GM21786 (cell line): ENCODE measurements around the gene CDADC1.

Source experiments
- ATAC-seq: cut with Tn5 transposase; IDR thresholded peaks from one replicate; pipeline ENCODE4 v1.9.1; 2021; ENCODE audit not compliant: unreplicated experiment

The CDADC1 gene

DNA sequence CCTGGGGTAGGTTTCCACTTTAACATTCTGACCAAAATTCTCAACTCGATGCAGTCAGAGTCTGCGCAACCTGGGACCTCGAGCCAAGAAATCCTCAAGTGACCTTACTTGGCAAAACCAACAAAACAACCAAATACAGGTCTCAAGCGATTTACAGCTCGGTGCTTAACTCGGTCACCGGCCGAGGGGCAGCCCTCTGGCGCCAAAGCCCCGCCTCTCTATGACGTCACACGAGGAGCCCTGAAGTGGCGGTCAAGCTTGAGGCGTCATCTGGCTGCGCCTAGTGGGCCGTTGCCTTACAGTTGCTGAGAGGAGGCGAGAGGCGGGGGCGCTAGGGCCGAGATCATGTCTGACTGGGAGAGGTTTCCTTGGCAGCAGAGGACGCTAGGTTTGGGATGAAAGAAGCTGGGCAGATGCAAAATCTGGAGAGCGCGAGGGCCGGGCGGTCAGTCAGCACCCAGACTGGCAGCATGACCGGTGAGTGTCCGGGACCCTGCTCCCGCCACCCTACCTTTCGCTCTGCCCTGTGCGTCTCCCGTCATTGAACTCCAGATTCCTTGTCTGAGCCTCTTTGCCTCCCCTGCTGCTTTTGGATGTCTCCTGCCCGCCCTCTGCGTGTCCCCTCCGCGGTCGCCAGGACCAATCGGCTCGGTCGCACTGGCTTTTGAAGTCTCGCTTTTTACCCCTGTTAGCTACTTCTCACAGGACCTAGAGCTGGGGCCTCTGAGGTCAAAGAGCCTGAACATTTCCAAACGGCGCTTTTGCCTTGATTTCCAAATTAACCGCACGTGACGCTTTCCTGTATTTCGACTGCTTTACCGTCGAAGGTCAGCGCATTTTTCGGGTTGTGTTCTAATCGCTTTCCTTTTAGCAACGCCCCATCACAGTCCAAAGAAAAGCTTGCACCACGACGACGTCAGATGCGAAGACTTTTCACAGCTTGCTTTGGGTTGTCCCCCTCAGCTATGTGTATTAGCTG is at the start of gene CDADC1:
Gene CDADC1 (plus strand): TSS at position 283 of the 979 bp plus-strand sequence. CDS start 113 bp downstream, at position 396.
- peak; percentile 97 for ATAC-seq

DNA sequence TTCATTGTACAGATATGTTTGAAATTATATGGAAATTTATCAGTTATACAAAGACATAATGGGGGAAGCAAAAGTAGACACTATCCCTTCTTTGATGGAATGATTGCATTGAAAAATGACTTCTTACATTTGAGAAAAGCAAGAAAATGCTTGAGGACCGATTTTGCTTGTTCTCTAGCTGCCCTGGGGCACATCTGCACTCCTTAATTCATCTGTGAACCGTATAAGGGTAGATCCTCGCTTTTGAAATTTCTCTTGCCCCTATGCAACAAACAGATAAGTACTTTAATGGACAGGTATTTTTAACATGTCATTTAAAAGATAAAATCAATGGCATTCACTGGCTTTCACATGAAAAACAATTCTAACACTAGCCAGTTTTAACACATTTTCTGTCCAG is 41.1 kb upstream of the CDADC1 start:
- ATAC-seq, result no peak

DNA sequence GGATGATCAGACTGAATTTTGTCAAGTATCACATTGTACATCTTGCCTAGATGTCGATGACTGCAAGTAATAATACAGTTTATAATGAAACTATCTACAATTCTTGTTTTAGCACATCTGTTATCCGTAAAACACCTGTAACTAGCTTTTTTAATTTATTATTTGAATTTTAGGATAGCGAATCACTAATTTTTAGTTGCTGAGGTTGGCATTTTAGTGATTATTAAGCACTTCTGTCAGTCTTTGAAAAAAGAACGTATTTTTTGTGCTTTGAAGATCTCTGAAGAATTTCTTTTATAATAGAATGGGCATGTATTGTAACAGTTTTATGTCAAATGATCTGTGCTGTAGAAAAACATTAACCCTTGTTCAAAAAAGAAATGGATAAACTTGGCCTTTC is 39.1 kb upstream of the CDADC1 start:
- no peak for ATAC-seq

DNA sequence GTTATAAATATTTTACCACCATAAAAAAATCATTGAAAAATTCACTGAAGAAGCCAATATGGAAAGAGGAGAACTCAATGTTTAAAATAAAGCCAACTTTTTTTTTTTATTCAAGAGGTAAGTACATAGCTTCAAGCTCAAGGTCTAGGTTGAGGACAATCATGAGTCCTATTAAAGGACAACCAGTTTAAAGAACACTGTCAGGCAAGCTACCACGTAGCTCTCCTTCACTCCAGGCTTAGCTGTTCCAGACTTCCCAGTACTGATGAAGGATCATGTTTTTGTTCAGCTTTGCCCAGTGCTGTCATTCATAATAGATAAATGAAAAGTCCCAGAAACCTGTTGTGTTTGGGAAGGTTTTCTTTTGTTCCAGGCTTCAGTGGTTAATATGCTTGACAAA is 37.6 kb upstream of the CDADC1 start:
- ATAC-seq, result no peak

DNA sequence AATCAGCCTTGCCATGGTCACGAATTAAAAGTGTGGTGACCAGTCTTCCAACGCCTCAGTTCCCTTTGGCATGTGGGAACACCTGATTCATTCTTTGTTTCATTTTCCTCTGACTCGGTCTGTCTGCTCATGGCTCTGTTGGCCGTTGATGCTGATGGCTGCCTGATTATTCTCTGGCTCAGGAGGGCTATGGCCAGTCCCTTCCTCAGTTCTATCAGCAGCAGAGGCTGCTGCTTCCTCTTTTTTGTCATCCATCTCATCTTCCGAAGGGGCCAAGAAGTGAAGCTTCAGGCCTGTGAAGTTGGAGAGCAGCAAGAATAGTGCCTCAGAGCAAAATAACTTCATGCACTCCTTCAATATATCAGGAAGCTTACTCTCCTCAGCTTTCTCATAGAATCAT is 37.1 kb upstream of the CDADC1 start:
- ATAC-seq, result no peak

DNA sequence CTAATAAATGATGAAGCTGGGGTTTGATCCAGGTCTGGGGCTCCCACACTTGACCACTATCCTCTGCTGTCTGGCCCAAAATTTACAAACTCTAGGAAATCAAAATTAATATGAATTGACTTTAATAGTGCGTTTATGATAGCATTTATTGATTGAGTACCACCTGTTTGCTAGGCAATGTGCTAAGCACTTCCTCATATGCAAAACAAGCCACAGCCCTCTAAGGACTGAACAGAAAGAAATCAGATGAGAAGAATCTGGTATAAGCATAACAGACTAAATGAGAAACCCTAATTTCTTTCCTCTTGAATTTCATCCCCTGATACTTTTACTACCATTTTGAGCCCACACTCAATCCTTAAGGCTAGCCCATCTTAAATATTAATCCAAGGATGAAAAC is 34.2 kb upstream of the CDADC1 start:
- ATAC-seq, result no peak

DNA sequence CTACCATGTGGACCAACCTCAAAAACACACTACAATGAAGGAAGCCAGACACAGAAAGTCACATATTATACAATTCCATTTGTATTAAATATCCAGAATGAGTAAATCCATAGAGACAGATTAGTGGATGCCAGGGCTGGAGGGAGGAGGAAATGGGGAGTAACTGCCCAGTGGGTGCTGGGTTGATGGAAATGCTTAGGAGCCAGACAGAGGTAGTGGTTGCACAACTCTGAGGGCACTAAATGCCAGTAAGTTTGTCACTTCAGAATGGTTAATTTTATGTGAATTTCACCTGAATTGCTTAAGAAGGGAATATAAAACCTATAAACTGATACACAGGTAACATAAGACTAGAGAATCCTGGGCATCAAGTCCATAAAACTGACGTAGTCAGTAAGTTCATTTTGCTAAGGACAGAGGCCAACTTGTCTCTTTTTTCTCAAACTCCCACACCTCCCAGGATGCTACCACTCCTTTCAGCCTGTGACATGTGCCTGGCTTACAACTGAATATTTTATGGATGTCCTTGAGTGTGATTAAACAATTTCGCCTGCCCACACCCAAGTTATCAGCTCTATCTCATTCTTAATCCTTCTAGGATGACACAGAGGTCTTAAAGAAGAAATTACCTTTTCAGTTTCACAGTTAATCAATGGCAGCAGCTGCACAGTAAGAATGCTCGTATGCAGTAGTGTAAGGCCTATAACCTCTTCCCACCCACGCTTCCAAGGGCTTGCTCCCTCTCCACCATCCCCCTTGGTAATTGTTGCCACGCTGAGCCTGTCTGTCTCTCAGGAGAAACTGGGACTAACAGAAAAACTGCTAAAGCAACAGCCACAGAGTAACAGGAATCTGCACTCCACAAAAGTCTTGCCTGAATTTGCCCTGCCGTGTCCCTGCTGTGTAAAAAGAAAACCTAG is 33.5 kb upstream of the CDADC1 start:
- no peak for ATAC-seq

DNA sequence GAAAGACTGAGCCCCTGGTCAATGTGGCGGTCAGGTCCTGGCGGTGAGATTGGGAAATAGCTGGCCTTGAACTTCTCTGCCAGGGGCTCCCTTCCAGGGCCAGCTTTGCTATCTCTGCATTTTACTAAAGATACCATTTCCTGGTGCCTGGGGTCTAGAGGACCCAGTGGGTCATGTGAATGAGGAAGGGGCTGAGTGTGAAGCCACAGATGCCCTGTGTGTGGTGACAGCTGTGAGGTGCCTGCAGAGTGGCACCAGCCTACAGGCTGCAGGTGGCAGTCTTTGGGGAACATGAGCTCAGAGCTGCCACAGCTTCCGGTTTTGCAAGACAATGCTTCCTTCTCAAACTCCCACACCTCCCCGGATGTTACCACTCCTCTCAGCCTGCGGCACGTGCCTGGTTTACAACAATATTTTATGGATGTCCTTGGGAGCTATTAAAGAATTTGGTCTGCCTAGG is 32.8 kb upstream of the CDADC1 start:
- peak; percentile 74 for ATAC-seq

DNA sequence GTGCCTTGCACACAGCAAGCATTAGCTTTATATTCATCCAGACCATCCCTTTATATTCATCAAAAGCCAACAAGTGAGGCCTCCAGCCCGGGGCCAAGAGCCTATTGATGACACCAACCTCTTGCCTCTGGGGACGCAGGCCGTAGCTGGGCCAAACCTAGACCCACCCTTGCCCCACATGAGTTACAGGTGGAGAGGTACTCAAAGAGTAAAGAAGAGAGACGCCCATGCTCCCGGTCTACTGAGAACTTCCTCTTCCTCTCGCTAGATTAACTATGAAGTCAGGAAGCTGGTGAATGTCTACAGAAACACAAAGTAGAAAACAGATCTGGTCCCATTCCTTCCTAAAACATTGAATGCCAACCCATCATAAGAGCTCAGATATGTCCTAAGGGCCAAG is 31.4 kb upstream of the CDADC1 start:
- ATAC-seq, result no peak

DNA sequence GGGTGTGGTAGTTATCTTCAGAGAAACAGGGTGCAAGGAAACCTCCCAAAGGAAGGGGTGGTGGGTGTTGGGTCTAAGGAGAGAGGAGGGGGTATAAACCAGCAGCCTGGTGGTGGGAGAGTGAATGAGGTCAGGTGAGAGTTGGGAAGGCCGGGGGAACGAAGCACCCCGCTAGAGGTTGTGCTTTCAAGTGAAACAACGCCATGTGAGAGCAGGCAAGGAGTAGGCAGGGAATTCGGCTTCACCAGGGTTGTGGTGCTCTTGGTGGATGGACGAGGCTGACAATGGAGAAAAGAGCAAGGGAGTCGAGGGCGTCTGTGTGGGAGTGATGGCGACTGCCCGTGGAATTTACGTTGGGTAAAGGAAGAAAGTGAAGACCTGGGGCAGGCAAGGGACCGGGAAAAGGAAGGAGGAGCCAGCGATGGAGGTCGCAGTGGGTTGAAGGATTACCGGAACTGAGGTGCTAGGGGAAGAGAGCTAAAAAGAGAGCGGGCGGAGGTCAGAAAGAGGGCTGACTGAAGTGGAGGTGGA is 29.7 kb upstream of the CDADC1 start:
- ATAC-seq, result no peak

DNA sequence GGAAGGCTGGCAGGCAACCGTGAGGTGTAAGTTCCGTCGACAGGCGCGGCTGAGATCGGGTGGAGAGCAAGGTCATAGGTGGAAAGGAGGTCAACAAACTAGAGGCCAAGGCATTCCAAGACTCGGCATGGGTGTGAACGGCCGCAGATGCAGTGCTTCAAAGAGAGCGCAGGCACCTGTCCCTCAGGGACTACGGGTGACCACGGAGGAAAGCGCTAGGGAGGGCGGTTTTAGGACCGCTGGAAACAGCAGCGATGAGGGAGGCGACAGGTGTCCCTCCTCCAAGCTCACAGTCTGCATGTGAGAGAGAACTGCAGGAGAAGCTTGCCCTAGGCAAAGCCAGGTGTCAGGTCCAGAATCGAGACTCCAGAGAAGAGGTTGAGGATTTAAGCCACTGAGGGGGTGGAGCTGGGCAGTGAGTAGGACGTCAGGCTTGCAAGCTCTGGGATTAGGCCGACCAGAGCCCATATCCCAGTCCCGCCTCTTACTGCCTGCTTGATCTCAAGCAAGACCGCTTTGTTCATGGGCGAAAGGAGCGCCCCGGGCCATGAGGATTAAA is 29.2 kb upstream of the CDADC1 start:
- no peak for ATAC-seq

DNA sequence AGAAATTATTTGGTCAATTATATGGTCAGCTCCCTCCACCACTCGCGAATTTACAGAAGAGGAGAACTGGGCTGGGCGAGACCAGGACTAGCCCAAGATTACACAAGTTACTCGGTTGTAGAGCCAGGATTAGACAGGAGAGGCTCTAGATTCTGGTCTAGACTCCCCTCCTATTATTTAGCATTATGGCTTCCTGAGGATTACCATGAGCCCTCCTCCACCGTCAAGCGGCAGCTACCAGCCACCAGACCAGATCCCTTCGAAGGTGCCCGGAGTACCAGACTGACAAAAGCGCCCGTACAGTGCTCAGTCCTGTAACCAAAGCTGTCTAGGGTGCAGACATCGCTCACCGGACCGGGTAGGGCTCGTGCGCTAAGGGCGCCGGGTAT is 28.1 kb upstream of the CDADC1 start:
- no peak for ATAC-seq

DNA sequence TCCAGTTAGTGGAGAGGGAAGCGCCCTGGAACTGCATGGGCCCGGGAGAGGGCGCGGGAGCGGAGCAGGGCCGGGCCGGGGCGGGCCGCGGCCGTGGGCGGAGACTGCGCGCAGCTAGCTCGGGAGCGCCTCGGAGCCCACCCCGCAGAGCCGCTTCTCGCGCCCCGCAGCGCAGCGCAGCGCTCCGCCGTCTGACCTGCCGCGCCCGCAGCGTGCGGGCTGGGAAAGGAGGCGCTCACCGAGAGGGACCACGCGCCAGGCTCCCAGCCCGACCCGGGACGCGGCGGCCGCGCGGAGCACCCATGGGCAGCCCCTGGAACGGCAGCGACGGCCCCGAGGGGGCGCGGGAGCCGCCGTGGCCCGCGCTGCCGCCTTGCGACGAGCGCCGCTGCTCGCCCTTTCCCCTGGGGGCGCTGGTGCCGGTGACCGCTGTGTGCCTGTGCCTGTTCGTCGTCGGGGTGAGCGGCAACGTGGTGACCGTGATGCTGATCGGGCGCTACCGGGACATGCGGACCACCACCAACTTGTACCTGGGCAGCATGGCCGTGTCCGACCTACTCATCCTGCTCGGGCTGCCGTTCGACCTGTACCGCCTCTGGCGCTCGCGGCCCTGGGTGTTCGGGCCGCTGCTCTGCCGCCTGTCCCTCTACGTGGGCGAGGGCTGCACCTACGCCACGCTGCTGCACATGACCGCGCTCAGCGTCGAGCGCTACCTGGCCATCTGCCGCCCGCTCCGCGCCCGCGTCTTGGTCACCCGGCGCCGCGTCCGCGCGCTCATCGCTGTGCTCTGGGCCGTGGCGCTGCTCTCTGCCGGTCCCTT is 27.5 kb upstream of the CDADC1 start, which contains the start of gene MLNR:
Gene MLNR (plus strand): TSS at position 303 of the 820 bp plus-strand sequence. CDS start 0 bp downstream, at position 303.
- ATAC-seq, result no peak

DNA sequence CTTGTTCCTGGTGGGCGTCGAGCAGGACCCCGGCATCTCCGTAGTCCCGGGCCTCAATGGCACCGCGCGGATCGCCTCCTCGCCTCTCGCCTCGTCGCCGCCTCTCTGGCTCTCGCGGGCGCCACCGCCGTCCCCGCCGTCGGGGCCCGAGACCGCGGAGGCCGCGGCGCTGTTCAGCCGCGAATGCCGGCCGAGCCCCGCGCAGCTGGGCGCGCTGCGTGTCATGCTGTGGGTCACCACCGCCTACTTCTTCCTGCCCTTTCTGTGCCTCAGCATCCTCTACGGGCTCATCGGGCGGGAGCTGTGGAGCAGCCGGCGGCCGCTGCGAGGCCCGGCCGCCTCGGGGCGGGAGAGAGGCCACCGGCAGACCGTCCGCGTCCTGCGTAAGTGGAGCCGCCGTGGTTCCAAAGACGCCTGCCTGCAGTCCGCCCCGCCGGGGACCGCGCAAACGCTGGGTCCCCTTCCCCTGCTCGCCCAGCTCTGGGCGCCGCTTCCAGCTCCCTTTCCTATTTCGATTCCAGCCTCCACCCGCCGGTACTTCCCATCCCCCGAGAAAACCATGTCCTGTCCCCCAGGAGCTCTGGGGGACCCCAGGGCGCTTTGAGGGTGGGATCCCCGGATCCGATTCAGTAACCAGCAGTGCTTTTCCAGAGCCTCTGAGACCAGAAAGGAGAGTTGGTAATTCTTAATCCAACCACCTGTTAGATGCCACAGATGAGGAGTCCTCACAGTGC is 26.7 kb upstream of the CDADC1 start:
- ATAC-seq, result no peak

DNA sequence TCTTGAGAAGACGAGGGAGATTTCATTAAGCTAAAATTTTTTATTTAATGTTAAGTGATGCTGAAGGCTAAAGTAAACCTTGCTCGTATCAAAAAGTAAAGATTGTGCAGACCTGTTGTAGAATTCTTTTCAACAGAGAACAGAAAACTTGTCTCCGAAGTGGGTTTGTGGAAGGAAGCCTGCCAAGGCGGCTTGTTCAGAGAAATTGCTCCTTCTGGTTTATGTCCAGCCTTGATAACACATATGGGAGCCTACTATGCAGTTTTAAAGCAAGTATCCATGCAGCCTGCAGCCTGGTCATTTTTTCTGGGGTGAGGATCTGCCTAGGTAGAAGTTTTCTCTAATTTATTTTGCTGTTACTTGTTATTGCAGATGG is 26.1 kb upstream of the CDADC1 start:
- no peak for ATAC-seq

DNA sequence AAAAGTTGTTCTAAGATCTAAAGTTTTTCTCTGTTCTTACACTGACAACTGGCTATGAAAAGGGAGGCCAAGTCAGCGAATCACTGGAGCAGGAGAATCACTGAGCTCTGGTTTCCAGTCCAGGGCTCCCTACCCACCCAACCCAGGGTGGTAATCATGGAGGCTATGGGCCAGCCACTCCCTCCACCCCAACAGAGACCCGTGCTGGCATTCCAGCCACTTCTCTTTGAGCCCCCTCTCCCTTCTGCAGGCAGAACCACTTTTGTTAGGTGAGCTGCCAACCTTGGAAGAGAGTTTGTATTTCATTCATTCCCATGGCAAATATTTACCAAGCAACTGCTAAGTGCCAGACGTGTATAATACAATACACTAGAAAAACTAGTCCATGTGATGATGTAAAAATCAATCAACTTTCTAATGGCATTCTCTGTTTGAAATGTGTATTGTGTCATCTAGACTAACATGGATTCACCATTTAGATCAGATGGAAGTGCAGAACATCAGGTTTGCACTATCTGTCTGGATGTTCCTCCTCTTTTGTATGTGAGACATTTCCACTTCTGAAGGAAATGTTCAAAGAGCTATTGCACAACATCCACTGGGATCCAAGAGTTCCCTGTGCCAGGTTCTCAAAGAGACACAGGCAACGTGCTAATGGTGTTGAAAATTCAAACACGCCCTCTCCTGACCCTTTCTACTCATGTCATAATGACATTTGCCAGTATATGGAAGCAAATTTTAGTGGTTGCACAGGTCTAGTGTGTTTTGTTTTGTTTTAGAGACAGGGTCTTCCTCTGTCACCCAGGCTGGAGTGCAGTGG is 22.3 kb upstream of the CDADC1 start:
- ATAC-seq, result no peak

DNA sequence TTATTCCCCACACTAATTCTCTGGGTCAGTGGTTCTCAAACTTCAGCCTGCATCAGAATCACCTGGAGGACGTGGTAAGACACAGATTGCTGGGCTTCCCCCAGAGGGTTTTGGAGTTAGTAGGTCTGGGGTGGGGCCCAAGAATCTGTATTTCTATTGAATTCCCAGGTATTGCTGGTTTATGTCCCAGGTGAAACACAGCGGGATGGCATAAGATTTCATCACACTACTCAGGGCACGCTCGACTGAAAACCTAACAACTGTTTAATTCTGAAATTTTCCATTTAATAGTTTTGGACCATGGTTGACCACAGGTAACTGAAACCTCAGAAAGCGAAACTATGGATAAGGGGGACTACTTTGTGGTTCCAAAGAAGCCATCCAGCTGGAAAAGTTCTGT is 21.1 kb upstream of the CDADC1 start:
- no peak for ATAC-seq

DNA sequence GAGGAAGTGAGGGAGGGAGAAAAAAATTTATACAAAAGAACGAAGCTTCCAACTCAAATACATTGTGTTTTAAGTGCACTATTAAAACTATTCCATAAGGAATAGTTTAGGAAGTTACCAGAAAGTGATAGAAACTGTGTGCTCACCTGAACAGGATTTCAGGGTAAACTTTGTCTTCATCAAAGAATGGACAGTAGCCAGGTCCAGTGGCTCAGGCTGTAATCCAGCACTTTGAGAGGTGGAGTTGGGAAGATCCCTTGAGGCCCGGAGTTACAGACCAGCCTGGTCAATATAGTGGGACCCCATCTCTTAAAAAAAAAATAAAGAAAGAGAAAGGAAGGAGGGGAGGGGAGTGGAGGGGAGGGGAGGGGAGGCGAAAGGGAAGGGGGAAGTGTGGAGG is 13.0 kb upstream of the CDADC1 start:
- no peak for ATAC-seq
